Brain microvascular endothelial cell (primary cell): ENCODE measurements around the gene TF.
"Not testable (repeated sequence)": the region's sequence is repeated elsewhere in the genome, so short reads cannot be mapped to it uniquely, and the experiment has no call there.

Experiments
- DNase-seq: peaks from one replicate; pipeline ENCODE4 v3.0.0-alpha.2; 2020
- H3K27ac ChIP-seq: fragments of 250-450 bp; sonication (Bioruptor Pico); 2 replicates; pipeline ENCODE4 v1.5.1; 2020; ENCODE audit warnings: mild to moderate bottlenecking, moderate library complexity
- H3K27me3 ChIP-seq: fragments of 250-450 bp; sonication (Bioruptor Pico); replicated peaks from 2 replicates; pipeline ENCODE4 v1.5.1; 2020; ENCODE audit warnings: mild to moderate bottlenecking
- H3K36me3 ChIP-seq: fragments of 250-450 bp; sonication (Bioruptor Pico); replicated peaks from 2 replicates; pipeline ENCODE4 v1.5.1; 2020; ENCODE audit warnings: mild to moderate bottlenecking
- H3K4me3 ChIP-seq: 2 replicates; pipeline ENCODE4 v1.5.1; 2011; ENCODE audit warnings: low read depth, mild to moderate bottlenecking, control low read depth, low read length, moderate library complexity
- CTCF ChIP-seq: IDR thresholded peaks from 2 replicates; pipeline ENCODE4 v1.5.1; 2011; ENCODE audit warnings: low read depth, mild to moderate bottlenecking, moderate library complexity, low read length, control low read depth, inconsistent platforms; ENCODE audit errors: missing control alignments
- in situ Hi-C: cut with HindIII; loops from 2 replicates; pipeline ENCODE4 v1.10.0; 2017; ENCODE audit warnings: low sequenced_read_pairs, low pct_ligation_motif_present

Gene TF

GRCh38 chr3:133712017-133712416, 34.2 kb upstream of the TF start:
- Histone ChIP-seq H3K4me3 (no peak overlapping the region), H3K36me3 (no peaks in the 10 kb centered on the region), H3K27ac (no peak overlapping the region), H3K27me3 (peaks cover 2% of the 10 kb centered on the region)
- in situ Hi-C loops, result no loop called here
- no peak for DNase-seq
- TF ChIP-seq CTCF, result no peak

- Histone ChIP-seq H3K27me3 (peaks cover 3% of the 10 kb centered on the region), H3K4me3 (no peak overlapping the region), H3K36me3 (no peaks in the 10 kb centered on the region), H3K27ac (no peak overlapping the region)
- no peak for DNase-seq
- TF ChIP-seq CTCF, result no peak
- in situ Hi-C loops, result no loop called here
Measured at GRCh38 chr3:133713347-133713746, 32.8 kb upstream of the TF start.

- Histone ChIP-seq H3K36me3 (no peaks in the 10 kb centered on the region), H3K4me3 (no peak overlapping the region), H3K27ac (no peak overlapping the region), H3K27me3 (peaks cover 3% of the 10 kb centered on the region)
- TF ChIP-seq CTCF, result no peak
- DNase-seq, result no peak
- in situ Hi-C loops, result no loop called here
Measured at GRCh38 chr3:133717424-133717823, 28.8 kb upstream of the TF start.

GRCh38 chr3:133722935-133723334, 23.3 kb upstream of the TF start:
- no peak for TF ChIP-seq CTCF
- H3K4me3 ChIP-seq, result no peak overlapping the region
- in situ Hi-C loops, result no loop called here
- H3K27me3 ChIP-seq, result no peaks in the 10 kb centered on the region
- H3K27ac ChIP-seq, result no peak overlapping the region
- no peaks in the 10 kb centered on the region for H3K36me3 ChIP-seq
- DNase-seq, result no peak

GRCh38 chr3:133730993-133731392, 15.2 kb upstream of the TF start:
- no peak for TF ChIP-seq CTCF
- H3K4me3 ChIP-seq, result no peak overlapping the region
- in situ Hi-C loops, result no loop called here
- H3K36me3 ChIP-seq, result no peaks in the 10 kb centered on the region
- H3K27ac ChIP-seq, result no peak overlapping the region
- no peak for DNase-seq
- no peaks in the 10 kb centered on the region for H3K27me3 ChIP-seq

- in situ Hi-C loops, H3K4me3 ChIP-seq, DNase-seq: not testable (repeated sequence)
Measured at GRCh38 chr3:133732231-133732630, 14.0 kb upstream of the TF start.

More at GRCh38 chr3:133732231-133732630, 14.0 kb upstream of the TF start:
- not testable (repeated sequence) for H3K27me3 ChIP-seq, H3K27ac ChIP-seq, H3K36me3 ChIP-seq
